ENCODE data around the gene MGST2.
A peak's percentile ranks its signal among the peaks of the same experiment; 100 is the strongest.

Gene MGST2

DNA sequence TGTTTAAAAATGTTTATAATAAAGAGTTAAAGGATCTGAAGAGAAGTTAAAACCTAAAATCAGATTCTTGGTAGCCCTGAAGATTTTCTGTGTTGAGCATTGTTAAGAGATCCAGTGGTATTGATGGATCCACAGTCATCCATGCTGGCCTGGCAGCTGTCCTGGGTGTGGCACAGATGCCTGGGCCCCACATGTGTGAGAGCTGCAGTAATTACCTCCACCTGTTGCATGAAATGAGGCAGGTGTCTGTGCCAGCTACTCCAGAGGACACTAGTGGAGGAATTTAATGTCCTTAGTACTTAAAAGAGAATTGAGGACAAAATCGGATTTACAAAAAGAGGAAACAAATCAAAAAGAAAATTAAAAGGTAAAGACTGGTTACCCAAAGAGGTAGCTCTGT is 44.0 kb downstream of the MGST2 start:
- no peak for DNase-seq

DNA sequence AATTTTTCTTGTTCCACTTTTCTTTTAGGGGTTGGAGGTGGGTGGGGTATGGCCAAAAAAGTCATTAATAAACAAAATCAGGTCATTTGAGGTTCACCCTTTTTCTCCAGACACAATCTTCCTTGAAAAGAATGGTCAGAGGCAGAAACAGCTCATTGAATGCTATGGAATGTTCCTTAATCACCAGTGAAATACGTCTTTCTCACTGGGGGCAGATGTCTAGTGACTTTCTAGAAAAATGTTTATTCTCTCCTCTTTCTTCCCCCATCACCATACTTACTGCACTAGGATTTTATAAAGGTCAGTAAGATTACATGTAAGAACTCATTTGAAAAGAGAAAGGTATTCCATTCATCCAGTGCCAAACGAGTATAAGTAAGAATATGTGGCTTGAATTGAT is 44.5 kb downstream of the MGST2 start:
- DNase-seq: no peak

DNA sequence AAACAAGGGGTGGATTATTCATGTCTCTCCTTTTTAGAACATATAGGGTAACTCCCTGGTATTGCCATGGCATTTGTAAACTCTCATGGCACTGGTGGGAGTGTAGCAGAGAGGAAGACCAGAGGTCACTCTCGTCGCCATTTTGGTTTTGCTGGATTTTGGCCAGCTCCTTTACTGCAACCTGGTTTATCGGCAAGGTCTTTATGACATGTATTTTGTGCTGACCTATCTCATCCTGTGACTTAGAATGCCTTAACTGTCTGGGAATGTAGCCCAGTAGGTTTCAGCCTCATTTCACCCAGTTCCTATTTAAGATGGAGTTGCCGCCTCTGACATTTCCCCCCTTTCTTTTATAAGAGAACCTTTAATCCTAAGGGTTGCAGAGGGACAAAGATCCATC is 45.8 kb downstream of the MGST2 start:
- no peak for DNase-seq

DNA sequence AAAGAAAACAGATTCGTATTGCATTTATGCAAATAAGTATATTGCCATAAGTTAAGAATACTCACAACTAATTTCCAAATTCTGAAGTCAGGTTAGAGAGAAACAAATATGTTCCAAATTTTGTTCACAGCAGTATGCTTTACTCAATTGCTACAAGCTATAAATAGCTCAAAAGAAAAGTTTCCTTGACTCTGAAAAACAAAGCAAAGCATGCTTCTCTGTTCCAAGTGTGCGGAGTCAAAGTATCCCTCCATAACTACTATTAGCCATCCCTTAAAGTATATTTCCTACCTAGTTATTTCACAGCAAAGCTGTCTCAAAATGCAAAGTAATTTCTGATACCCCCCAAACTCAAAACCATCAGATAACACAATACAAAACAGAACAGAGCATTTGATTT is 47.3 kb downstream of the MGST2 start:
- no peak for DNase-seq

DNA sequence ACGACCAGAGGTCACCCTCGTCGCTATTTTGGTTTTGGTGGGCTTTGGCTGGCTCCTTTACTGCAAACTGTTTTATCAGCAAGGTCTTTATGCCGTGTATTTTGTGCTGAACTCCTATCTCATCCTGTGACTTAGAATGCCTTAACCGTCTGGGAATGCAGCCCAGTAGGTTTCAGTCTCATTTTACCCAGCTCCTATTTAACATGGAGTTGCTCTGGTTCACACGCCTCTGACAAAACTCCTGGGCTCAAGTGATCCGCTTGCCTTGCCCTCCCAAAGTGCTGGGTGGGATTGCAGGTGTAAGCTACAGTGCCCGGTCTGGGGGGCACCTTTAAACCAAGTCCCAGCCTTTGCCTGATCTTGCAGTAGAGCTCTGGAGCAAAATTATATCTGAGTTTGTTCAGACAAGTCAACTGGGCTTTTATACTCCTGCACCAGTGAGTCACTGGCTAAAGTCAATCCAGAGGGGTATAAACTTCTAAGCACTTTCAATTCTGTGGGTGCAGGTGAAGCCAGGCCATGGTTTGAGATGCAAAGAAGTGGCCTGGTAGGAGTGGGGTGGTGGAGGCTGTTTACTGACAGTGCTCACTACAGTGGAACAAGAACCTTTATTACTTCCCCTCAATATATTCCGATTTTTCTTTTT is 50.2 kb downstream of the MGST2 start:
- DNase-seq: no peak

DNA sequence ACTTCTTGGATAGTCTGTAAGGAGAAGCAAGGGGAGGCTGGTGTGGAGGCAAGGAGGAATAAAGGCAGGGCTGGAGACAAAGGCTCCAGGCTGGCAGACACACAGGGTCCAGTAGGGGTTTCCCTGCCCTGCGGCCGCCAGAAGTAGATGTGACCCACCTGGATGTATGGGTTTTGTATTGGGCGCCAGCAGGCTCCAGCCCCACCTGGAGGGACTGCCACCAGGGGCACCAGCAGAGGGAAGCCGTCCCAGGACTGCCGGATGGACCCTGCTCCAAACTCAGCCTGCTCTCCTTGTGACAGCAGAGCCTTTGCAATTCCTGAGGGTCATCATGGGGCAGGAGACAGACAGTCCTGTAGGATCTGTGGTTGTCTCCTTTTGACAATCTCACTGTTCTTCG is 52.7 kb downstream of the MGST2 start:
- DNase-seq: no peak

DNA sequence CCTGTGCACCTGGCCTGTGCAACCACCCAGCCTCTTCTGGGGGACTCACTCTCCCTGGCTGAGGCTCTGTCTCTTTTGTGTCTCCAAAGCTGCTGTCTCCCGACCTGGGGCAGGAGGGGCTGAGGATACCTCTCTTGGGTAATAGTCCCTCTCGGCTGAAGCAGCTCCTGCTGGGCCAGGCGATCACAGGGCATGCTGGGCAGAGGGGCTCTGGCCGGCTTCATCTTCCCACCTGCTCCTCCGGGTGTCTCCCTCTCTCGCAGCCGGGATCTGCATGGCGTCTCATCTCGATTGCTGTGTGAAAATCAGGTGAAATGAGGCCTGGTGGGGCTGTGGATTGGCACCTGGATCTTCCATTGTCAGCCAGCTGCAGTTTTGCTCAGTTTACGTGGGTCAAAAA is 53.2 kb downstream of the MGST2 start:
- DNase-seq: no peak

DNA sequence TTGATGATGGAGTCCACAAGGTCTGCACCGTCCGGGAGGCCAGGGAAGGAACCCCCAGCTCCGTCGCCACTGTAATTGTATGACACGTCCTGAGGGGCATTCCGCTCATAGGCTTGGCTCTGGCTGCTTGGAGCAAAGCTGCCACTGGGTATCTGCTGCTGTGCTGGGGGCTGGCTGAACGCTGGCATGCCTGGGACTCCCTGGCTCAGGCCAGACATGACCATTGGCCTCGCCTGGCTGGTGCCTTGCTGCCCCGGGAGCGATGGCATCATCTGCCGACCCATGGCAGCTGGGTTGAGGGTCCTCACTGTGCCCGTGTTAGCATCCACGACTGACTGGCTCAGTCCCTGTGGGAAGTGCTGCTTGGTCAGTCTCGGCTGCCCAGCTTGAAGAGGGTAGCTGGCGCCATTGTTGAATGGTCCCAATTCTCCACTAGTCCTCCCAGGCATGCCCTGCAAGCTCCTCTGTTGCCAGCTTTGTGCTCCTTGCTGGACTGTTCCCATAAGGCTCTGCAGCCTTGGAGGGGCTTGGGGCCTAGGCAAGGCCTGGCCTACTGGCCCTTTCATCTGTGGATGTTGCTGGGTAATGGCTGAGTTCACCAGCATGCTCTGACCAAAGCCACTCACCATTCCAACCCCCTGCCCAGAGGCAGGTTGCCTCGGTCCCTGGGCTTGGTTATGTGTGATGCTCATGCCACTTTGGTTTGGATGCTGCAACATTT is 53.9 kb downstream of the MGST2 start:
- DNase-seq: no peak

DNA sequence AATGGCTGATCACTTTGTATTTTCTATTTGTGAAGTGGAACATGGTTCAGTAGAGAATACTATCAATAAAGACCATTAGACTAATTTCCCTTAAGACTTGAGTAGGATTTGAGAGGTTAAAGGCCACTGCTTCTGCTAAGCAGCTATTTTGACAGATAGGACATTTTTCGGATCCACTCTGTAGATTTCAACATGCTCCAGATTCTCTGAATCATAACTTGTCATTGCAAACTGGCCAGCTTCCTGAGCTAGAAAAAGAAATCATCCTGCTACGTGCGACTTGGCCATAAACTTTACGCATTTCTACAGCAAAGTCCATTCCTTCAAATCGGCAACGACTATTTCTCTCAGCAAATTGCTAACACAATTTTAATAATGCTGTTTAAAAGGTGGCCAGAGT is 55.2 kb downstream of the MGST2 start:
- DNase-seq: no peak

DNA sequence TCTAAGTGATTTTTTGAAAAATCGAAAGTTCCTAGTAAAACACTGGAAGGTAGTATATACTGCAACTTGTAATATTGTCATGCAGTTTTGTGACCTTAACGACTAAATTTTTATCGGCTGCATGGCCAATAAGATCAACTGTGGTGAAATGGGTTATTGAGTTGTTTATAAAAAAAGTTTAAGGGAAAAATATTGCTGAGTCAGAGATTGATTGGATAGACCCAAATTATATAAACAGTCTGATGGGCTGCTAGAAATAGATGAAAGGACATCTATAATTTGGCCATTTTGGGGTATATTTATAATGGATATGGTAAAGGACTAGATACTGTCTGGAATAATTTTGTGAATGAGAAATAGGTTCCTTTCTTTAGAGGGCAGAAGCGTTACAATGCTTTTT is 56.2 kb downstream of the MGST2 start:
- no peak for DNase-seq

DNA sequence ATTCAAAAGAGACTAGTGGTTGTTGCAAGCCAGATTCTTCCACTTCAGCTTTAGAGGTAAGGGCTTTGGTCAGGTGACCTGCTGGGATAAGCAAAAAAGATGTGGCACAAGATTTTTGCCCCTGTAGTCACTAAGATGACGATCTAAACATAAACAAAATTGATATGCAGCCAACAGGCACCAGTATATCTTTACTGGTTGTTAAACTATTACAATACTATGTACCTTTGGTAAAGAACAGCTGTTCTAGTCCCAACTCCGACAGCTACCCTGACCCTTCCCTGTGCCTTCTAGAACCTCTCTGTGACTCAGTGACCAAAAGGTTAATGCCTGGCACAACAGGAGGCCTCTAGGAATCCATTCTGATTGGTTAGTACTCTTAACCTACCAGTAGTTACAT is 59.6 kb downstream of the MGST2 start:
- DNase-seq: no peak

DNA sequence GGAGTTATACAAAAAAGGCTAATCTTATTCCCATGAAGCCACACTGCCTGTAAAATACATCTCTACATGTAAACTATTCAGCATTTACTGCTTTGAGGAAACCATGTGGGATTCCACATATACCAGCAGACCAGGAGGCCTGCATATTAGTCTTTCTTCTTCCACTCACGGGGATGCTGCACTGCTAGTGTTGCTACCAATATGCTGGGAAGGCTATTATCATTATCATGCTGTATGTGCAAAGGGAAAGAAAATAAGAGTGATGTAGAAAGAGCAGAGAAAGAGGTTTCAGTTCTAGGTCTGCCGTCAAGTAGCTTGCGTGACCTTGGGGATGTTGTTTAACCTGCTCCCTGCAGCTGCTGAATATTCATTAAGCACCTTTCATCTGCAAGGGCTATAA is 61.0 kb downstream of the MGST2 start:
- no peak for DNase-seq

DNA sequence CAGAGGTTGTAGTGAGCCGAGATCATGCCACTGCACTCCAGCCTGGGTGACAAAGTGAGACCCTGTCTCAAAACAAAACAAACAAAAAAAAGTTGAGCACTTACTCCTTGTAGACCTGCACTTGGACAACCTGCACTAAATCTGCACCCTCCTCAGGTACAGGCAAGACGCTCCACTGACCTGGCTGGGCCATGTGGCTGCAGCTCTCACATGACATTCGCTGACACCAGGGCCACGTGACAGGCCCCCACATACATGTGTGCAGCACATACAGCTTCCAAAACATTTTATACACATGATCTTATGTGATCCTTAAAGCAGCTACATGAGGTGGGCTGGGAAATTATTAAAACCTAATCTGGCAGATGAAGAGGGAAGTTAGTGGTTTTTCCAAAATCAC is 62.5 kb downstream of the MGST2 start:
- no peak for DNase-seq

DNA sequence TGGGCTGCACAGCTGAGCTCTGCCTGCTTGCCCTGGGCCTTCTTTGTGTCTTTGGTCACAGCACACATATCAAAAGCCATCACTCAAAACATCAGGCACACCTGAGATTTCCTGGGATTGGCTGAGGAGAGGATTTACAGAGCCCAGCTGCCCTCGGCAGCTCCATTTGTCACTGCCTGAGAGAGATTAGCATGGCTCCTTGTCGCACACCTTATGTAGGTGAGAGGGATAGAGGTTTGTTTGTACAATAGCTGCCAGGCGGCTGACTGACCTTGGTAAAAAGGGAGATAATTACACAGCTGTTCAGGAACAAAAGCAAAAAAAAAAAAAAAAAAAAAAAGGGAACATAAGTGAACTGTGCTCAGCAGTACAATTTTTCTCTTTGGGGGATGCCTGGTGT is 63.2 kb downstream of the MGST2 start:
- DNase-seq: no peak

DNA sequence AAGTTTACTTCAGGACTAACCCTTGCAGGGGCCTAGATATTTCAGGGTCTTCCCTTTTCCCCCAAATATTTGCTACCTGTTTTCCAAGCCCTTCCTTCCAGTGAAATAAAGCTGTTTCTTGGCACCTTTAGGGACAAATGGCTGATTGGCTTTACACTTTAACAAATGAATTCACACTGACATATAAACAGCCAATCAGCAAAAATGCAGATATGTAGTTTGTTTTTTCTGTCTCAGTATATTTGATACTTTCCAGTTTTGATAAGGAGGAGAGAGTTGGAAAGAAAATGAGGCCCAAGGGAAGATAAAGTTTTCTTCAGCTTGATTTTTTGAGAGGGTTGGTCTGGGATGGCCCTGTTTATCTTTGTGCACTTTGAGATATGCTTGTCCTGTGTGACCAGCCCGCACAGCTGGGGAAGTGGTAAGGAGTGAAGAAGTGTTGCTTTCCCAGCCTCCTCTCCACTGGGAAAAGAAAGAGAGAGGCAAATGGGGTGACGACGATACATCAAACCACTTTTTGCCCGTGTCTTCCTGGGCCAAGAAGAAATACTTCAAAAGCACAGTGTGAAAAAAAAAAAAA is 67.5 kb downstream of the MGST2 start:
- DNase-seq: no peak

DNA sequence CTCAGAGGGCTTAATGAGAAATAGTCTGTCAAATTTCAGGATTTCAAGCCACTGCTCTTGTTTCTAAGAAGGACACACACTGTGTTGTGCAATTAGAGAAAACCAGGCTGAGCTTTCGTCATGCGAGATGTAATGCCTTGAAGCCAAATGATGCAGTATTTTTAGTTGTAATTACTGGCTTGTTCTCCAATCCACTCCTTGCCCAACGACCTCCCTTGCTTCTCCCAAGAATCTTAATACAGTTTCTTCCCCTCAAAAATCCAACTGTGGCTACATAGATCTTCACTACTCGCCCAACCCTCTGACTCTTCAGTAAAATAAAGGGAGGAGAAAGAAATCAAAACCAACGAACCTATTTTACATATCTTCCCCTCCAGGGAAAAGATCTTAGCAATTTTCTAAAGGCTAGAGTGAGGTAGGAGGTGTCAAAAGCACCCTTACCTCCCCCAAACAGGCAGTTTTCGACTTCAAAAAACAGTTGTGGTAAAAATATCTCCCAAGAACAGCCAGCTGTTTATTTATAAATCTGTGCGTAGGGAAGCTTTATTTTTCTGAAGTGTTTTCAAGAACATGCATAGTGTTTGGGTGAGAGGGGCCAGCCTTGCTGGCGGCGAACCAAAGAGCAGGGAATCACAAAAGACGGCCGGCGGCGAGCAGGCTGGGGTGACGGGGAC is 68.7 kb downstream of the MGST2 start:
- DNase-seq: peak; percentile 80

DNA sequence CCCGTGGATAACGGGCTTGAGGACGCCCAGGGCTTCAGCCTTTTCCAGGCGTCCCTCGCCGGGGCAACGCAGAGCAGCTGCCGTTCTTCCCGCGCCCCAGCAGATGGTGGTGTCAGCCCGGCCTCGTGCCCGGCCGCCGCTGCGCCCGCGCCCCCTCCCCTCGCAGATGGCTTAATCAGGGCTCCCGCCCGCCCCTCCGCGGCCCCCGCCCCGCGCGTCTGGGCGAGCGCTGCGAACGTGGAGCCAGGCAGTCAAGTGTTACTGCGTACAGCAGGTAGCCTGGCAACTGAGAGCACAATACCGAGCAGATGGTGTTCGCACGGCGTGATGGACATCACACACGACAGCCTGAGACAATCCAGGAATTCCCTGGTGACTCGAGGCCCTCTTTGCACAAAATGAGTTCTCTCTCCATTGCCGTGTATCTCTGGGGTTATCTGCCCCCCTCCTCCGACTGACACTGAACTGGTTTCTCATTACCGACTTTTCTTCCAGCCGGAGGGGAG is 69.3 kb downstream of the MGST2 start:
- peak; percentile 85 for DNase-seq

DNA sequence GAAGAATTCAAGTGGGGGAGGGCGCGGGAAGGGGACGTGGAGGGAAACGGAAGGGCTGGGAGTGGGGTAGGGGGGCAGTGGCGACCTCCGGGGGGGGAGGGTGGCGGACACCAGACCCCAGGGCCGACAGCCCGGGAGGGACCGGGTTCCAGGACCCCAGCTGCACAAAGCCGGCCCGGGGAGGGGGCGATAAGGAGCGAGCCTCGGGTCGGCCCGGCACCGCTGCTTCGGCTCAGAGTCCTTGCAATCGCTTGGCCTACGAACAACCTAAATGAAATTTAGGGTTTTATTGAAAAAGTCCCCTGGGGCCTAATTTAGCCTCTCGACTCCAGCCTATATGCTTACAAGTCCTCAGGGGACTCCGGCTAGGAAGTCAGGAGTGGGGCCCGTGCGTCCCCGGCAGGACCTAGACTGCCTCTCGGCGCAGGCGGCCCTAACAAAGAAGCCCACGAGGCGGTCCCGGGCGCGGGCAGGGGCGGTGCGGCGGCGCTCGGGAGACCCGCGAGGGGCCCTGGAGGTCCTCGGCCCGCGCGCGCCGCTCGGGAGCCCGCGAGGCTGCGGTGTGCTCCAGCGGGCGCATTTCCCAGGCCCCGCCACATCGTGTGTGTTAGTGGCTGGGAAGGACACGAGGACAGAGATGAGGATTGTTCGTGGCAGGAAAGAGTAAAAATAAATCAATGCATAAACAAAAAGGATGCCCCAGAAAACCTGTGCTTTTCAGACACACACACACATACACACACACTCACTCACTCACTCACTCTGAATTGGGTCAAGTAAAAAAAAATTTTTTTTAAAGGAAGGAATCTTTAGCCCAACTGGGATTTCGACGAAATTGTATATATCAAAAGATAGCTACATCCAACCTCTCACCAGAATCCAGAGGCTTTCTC is 70.0 kb downstream of the MGST2 start:
- DNase-seq: peak; percentile 80

DNA sequence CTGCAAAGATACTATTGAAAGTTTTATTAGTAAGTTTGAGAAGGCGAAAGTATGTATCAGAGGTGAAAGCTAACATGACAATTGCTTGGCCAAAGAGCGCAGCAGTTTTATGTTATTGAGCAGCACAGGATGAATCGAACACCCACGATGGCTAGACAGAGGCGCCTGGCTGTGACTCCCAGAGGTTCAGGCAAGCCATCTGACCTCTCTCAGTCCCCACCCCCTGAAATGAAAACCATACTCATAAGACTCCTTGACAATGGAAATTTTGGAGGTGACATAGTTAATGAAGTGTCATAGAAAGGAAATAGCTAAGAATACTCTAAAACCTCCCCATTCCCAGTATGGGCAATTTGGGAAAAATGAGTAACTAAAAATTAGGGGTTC is 70.6 kb downstream of the MGST2 start:
- no peak for DNase-seq

DNA sequence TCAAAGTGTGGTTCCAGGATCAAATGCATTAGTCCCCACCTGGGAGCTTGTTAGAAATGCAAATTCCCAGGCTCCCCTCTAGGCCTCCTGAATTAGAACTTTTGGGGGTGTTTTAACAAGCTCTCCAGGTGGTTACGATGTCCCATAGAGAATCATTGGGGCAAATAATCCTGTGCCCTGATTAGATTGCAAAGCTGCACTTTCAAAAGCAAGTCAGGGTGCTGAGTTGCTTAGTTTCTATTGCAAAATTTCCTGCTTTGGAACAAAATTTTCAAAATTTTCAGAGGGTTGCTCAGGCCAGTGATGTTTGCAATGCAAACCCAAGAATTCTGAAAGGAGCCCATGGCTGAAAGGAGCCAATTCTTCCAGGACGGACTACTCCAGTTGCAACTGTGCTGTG is 71.0 kb downstream of the MGST2 start:
- no peak for DNase-seq

DNA sequence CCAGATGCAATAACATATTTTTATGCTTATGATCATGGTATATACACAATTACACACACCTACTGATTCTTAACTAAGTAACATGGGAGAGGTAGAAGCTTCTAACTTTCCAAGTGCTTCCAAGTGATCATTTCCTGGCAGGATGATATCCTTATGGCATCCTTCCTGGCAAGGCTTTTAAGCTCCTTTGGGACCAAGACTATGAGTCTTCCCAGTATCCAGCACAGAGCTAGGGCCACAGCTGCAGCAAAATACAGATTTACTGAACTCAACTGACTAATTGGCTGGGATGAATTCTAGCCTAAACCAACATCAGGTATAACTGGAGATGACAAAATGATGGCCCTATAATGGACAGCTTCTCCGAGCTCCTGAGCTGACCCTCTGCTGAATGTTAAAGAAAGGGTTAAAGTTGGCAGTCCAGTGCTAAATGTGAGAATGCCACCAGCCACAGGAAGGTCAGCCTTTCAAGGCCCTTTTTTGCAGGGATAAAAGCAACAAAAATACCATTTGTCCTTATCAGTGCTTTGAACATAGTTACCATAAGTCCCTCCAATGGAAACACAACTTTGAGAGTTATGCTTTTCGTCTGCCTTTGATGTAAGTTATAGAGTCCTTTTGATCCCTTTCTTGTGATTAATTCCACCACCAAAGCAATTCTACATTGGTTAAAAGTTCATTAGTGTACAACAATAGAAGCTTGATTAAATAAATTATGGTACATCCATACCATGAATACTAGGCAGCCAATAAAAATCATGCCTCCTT is 73.4 kb downstream of the MGST2 start:
- DNase-seq: no peak

DNA sequence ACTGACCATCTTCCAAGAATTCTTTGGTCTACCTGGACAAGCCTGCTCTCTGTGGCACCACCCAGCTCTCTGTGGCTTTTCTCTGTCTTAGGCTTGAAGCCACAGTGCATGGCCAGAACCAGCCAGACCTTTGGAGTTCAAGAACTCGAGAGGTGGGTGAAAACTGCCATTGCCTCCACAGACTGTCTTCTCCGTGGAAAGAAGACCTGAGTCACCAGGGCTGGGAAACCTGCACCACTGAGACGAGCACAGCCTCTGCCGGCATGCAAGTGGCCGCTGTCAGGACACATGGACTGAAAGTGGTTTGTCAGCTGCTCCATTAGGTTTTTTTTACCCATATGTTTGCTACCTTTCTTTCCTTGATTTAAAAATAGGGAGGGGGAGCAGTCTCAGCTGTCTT is 74.5 kb downstream of the MGST2 start:
- DNase-seq: no peak
